Psoas muscle (tissue), 8 donors: ENCODE measurements around the gene CLRN2. TPM values are rescaled to one million over a fixed set of nuclear protein-coding genes. Genes with fewer than 3 reads are reported as not detected.

Experiments
- ATAC-seq, 4 donors: fragments of 200-7000 bp; cut with Tn5 transposase; one replicate each; pipeline ENCODE4 v1.9.1; 2020; ENCODE audit warnings: moderate library complexity in 3 of 4, mild to moderate bottlenecking in 2 of 4
- DNase-seq, 2 donors: peaks; one replicate each; pipeline ENCODE4 v3.0.0-alpha.2; 2020
- H3K27ac ChIP-seq: fragments of 200-600 bp; one replicate; pipeline ENCODE4 v1.8.0; 2022
- H3K27me3 ChIP-seq, 3 donors: fragments of 200-600 bp in 1 of 3; one replicate each; pipeline versions ENCODE4 v1.6.1 to v1.8.0; 2013 to 2022; ENCODE audit warnings: low read length in 2 of 3, mild to moderate bottlenecking in 2 of 3, moderate library complexity in 1 of 3; ENCODE audit not compliant: insufficient read depth in 3 of 3
- H3K36me3 ChIP-seq, 2 donors: fragments of 200-600 bp in 1 of 2; one replicate each; pipeline versions ENCODE4 v1.6.1 to v1.8.0; 2013 to 2022; ENCODE audit warnings: low read depth in 1 of 2, mild to moderate bottlenecking in 1 of 2, moderate library complexity in 1 of 2; ENCODE audit not compliant: insufficient read depth in 1 of 2
- H3K4me1 ChIP-seq: fragments of 200-600 bp; one replicate; pipeline ENCODE4 v1.8.0; 2022
- H3K4me3 ChIP-seq: fragments of 200-600 bp; one replicate; pipeline ENCODE4 v1.8.0; 2022; ENCODE audit warnings: mild to moderate bottlenecking
- H3K9me3 ChIP-seq: fragments of 200-600 bp; one replicate; pipeline ENCODE4 v1.8.0; 2022
- CTCF ChIP-seq: fragments of 200-600 bp; IDR thresholded peaks from one replicate; pipeline ENCODE4 v1.8.0; 2022; ENCODE audit warnings: antibody characterized with exemption
- WGBS, 3 donors: extraction: QIAGEN DNeasy Blood & Tissue Kit; methylation state at CpG; one replicate each; pipeline versions ENCODE4 v1.1.6 to v1.1.7; 2013; 5-methylcytosine and 5-hydroxymethylcytosine counted together
- intact Hi-C, 2 donors: fragments of 100-400 bp; cut with DNase I; formaldehyde crosslinking; loops; one replicate each; pipeline versions ENCODE4 v1.11.0 to v1.14.2; 2022
- polyA plus RNA-seq, 3 donors: library from polyadenylated mRNA; stranded (reverse); fragments of 200-250 nt; gene quantifications; one replicate each; pipeline ENCODE4 v1.2.3, GENCODE V29; 2013
- total RNA-seq, 4 donors: library from RNA; stranded (reverse); fragmentation: NEBNext Ultra II Directional in 2 of 4; extraction: Animal tissue kit (Norgen Biotek cat#: 25700) in 2 of 4; gene quantifications; one replicate each; pipeline versions ENCODE4 v1.2.1 to v1.2.4, GENCODE V29; 2021 to 2023
- donor health status: healthy with polysubstance abuse.
- donor health status: DM: no; HTN: no; CAD: no; lungs with moderate emphysema.
- donor health status: Bipolar disorder and iron deficiency.
- donor health status: healthy.
- donor health status: DM: yes; HTN: yes; CAD: no.
- donor health status: DM: no; HTN: no; CAD: no.
- donor health status: DM: no; HTN: no; CAD: no.
- donor health status: DM: yes; HTN: yes; CAD: no.

Gene CLRN2
- total and polyA plus RNA-seq, 7 donors, result not detected

GRCh38 chr4:17497890-17498523, 17.0 kb upstream of the CLRN2 start:
- Histone ChIP-seq H3K27me3 (no peaks in the 10 kb centered on the region), H3K9me3 (no peaks in the 10 kb centered on the region), H3K36me3 (peaks cover 7 to 90% of the 10 kb centered on the region in 2 donors), H3K4me3 (no peak overlapping the region), H3K4me1 (no peaks in the 10 kb centered on the region), H3K27ac (no peak overlapping the region)
- DNase-seq (no peak), ATAC-seq (no peak)
- WGBS, 3 donors, result 88 to 91% (median 90%) methylated on average over 7 of the region's 7 CpGs
- TF ChIP-seq CTCF, result no peak
- intact Hi-C loops, result no loop called here

DNA sequence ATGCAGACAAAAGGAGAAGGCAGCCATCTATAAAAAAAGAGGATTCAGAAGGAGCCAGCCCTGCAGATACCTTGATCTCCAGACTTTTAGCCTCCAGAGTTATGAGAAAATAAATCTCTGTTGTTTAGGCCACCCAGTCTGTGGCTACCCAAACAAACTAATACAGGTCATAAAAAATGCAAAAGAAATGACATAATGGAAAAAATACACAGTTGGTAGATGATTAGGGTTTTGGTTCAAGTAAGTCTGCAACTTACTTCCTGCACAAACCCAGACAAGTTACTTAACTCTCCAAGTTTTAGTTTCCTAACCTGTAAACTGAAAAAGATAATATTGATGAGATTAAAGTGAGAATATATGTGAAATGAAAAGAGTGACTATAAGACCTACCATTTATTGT, 14.4 kb upstream of the CLRN2 start:
- peaks cover 7 to 91% of the 10 kb centered on the region in 2 donors for H3K36me3 ChIP-seq

GRCh38 chr4:17502756-17503155, 12.2 kb upstream of the CLRN2 start:
- ATAC-seq (no peak), DNase-seq (no peak)
- TF ChIP-seq CTCF, result no peak
- Histone ChIP-seq H3K9me3 (no peaks in the 10 kb centered on the region), H3K4me3 (no peak overlapping the region), H3K4me1 (no peaks in the 10 kb centered on the region), H3K27me3 (no peaks in the 10 kb centered on the region), H3K36me3 (peaks cover 9 to 94% of the 10 kb centered on the region in 2 donors), H3K27ac (no peak overlapping the region)
- 88 to 96% (median 94%) methylated on average over 3 of the region's 3 CpGs for WGBS, 3 donors
- intact Hi-C loops, result no loop called here

More for the DNA sequence above, 14.4 kb upstream of the CLRN2 start:
- DNase-seq (no peak), ATAC-seq (no peak)
- intact Hi-C loops, result no loop called here
- Histone ChIP-seq H3K27ac (no peak overlapping the region), H3K27me3 (no peaks in the 10 kb centered on the region), H3K4me3 (no peak overlapping the region), H3K4me1 (no peaks in the 10 kb centered on the region), H3K9me3 (no peaks in the 10 kb centered on the region)
- no peak for TF ChIP-seq CTCF

GRCh38 chr4:17504081-17504480, 10.9 kb upstream of the CLRN2 start:
- Histone ChIP-seq H3K4me1 (no peaks in the 10 kb centered on the region), H3K4me3 (no peak overlapping the region), H3K27ac (no peak overlapping the region), H3K9me3 (no peaks in the 10 kb centered on the region), H3K27me3 (no peaks in the 10 kb centered on the region), H3K36me3 (peaks cover 9 to 91% of the 10 kb centered on the region in 2 donors)
- intact Hi-C loops, result no loop called here
- 60 to 73% (median 60%) methylated on average over 7 of the region's 7 CpGs for WGBS, 3 donors
- no peak for DNase-seq
- no peak for TF ChIP-seq CTCF
- no peak for ATAC-seq

DNA sequence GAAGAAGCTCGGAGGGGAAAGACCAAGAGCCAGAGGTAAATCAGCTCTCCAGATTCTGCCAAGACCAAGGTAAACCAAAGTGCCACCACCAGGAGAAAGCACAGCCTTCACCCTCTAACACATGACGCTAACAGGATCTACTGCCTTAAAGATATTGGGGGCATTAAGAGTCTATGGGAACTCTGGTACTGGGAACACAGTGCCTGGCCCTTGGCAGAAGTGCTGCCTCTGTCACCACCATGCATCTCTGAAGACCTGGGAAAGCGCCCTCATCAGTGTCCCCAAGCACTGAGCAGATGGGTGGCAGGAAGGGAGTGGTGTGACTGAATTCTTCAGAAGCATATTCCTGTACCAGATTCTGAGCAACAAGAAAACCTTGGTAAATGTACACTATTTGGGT, 4.4 kb upstream of the CLRN2 start:
- ATAC-seq (no peak), DNase-seq (no peak)
- H3K9me3 ChIP-seq, result no peaks in the 10 kb centered on the region
- intact Hi-C loops, result loop anchor here in 1 of 2 donors (10.0 kb wide), 1 partner anchor 514 kb away; the partner anchor contains the start of gene LCORL
- WGBS, 3 donors, result 80 to 85% (median 82%) methylated on average over 3 of the region's 3 CpGs
- peak overlapping the region; percentile 78 for H3K27ac ChIP-seq
- TF ChIP-seq CTCF, result no peak
- peaks cover 12% of the 10 kb centered on the region for H3K4me1 ChIP-seq
- no peaks in the 10 kb centered on the region for H3K27me3 ChIP-seq
- peak overlapping the region; percentile 94 for H3K4me3 ChIP-seq
- H3K36me3 ChIP-seq, result peaks cover 5 to 33% of the 10 kb centered on the region in 2 donors
